ENCODE data around the gene PLCL2.

The PLCL2 gene

GRCh38 chr3:17033516-17034168, 148.9 kb downstream of the PLCL2 start:
- no peak overlapping the region for H3K9ac ChIP-seq (ENCODE audit: low read depth in 1 of 2, low read length in 2 of 2)
- H3K9me3 ChIP-seq (ENCODE audit: control insufficient read depth in 1 of 2, low read length in 2 of 2) = no peaks in the 10 kb centered on the region
- H3K4me3 ChIP-seq (ENCODE audit: low read depth in 1 of 2, low read length in 2 of 2) = no peak overlapping the region
- no peaks in the 10 kb centered on the region for H3K36me3 ChIP-seq (ENCODE audit: control insufficient read depth in 1 of 2, insufficient read depth in 2 of 2, low read length in 2 of 2)
- H3K27ac ChIP-seq (ENCODE audit: low read depth, low read length) = no peak overlapping the region
- H3K4me1 ChIP-seq (ENCODE audit: control insufficient read depth in 1 of 2, insufficient read depth in 2 of 2, low read length in 2 of 2) = peaks cover 0 to 16% of the 10 kb centered on the region in 2 donors
- H3K27me3 ChIP-seq (ENCODE audit: control insufficient read depth in 1 of 2, insufficient read depth in 2 of 2, low read length in 2 of 2) = no peaks in the 10 kb centered on the region

- H3K36me3 ChIP-seq (ENCODE audit: control insufficient read depth in 1 of 2, insufficient read depth in 2 of 2, low read length in 2 of 2) = no peaks in the 10 kb centered on the region
- no peaks in the 10 kb centered on the region for H3K9me3 ChIP-seq (ENCODE audit: control insufficient read depth in 1 of 2, low read length in 2 of 2)
- H3K4me1 ChIP-seq (ENCODE audit: control insufficient read depth in 1 of 2, insufficient read depth in 2 of 2, low read length in 2 of 2) = peaks cover 10 to 26% of the 10 kb centered on the region in 2 donors
- H3K4me3 ChIP-seq (ENCODE audit: low read depth in 1 of 2, low read length in 2 of 2) = no peak overlapping the region
- H3K27me3 ChIP-seq (ENCODE audit: control insufficient read depth in 1 of 2, insufficient read depth in 2 of 2, low read length in 2 of 2) = no peaks in the 10 kb centered on the region
- H3K9ac ChIP-seq (ENCODE audit: low read depth in 1 of 2, low read length in 2 of 2) = no peak overlapping the region
- H3K27ac ChIP-seq (ENCODE audit: low read depth, low read length) = no peak overlapping the region
These were observed 150.3 kb downstream of the PLCL2 start for GRCh38 chr3:17035033-17035432.

- Histone ChIP-seq H3K27ac (ENCODE audit: low read depth, low read length) (no peak overlapping the region), H3K36me3 (ENCODE audit: control insufficient read depth in 1 of 2, insufficient read depth in 2 of 2, low read length in 2 of 2) (no peaks in the 10 kb centered on the region), H3K4me3 (ENCODE audit: low read depth in 1 of 2, low read length in 2 of 2) (no peak overlapping the region), H3K9ac (ENCODE audit: low read depth in 1 of 2, low read length in 2 of 2) (no peak overlapping the region), H3K9me3 (ENCODE audit: control insufficient read depth in 1 of 2, low read length in 2 of 2) (no peaks in the 10 kb centered on the region), H3K27me3 (ENCODE audit: control insufficient read depth in 1 of 2, insufficient read depth in 2 of 2, low read length in 2 of 2) (no peaks in the 10 kb centered on the region), H3K4me1 (ENCODE audit: control insufficient read depth in 1 of 2, insufficient read depth in 2 of 2, low read length in 2 of 2) (peaks cover 17 to 28% of the 10 kb centered on the region in 2 donors)
These were observed 151.2 kb downstream of the PLCL2 start for GRCh38 chr3:17035966-17036365.

GRCh38 chr3:17038141-17038540, 153.4 kb downstream of the PLCL2 start:
- Histone ChIP-seq H3K9ac (ENCODE audit: low read depth in 1 of 2, low read length in 2 of 2) (no peak overlapping the region), H3K27me3 (ENCODE audit: control insufficient read depth in 1 of 2, insufficient read depth in 2 of 2, low read length in 2 of 2) (no peaks in the 10 kb centered on the region), H3K27ac (ENCODE audit: low read depth, low read length) (no peak overlapping the region), H3K9me3 (ENCODE audit: control insufficient read depth in 1 of 2, low read length in 2 of 2) (no peaks in the 10 kb centered on the region), H3K4me1 (ENCODE audit: control insufficient read depth in 1 of 2, insufficient read depth in 2 of 2, low read length in 2 of 2) (peaks cover 20 to 34% of the 10 kb centered on the region in 2 donors), H3K36me3 (ENCODE audit: control insufficient read depth in 1 of 2, insufficient read depth in 2 of 2, low read length in 2 of 2) (peaks cover 0 to 4% of the 10 kb centered on the region in 2 donors), H3K4me3 (ENCODE audit: low read depth in 1 of 2, low read length in 2 of 2) (no peak overlapping the region)

- Histone ChIP-seq H3K9me3 (ENCODE audit: control insufficient read depth in 1 of 2, low read length in 2 of 2) (no peaks in the 10 kb centered on the region), H3K27ac (ENCODE audit: low read depth, low read length) (no peak overlapping the region), H3K4me1 (ENCODE audit: control insufficient read depth in 1 of 2, insufficient read depth in 2 of 2, low read length in 2 of 2) (peaks cover 20 to 39% of the 10 kb centered on the region in 2 donors), H3K36me3 (ENCODE audit: control insufficient read depth in 1 of 2, insufficient read depth in 2 of 2, low read length in 2 of 2) (peaks cover 0 to 4% of the 10 kb centered on the region in 2 donors), H3K27me3 (ENCODE audit: control insufficient read depth in 1 of 2, insufficient read depth in 2 of 2, low read length in 2 of 2) (no peaks in the 10 kb centered on the region), H3K4me3 (ENCODE audit: low read depth in 1 of 2, low read length in 2 of 2) (no peak overlapping the region), H3K9ac (ENCODE audit: low read depth in 1 of 2, low read length in 2 of 2) (no peak overlapping the region)
These were observed 154.3 kb downstream of the PLCL2 start for GRCh38 chr3:17038900-17039553.

GRCh38 chr3:17039594-17039993, 154.8 kb downstream of the PLCL2 start:
- no peaks in the 10 kb centered on the region for H3K27me3 ChIP-seq (ENCODE audit: control insufficient read depth in 1 of 2, insufficient read depth in 2 of 2, low read length in 2 of 2)
- H3K4me1 ChIP-seq (ENCODE audit: control insufficient read depth in 1 of 2, insufficient read depth in 2 of 2, low read length in 2 of 2) = peaks cover 20 to 39% of the 10 kb centered on the region in 2 donors
- H3K27ac ChIP-seq (ENCODE audit: low read depth, low read length) = no peak overlapping the region
- no peak overlapping the region for H3K9ac ChIP-seq (ENCODE audit: low read depth in 1 of 2, low read length in 2 of 2)
- peaks cover 0 to 4% of the 10 kb centered on the region in 2 donors for H3K36me3 ChIP-seq (ENCODE audit: control insufficient read depth in 1 of 2, insufficient read depth in 2 of 2, low read length in 2 of 2)
- no peaks in the 10 kb centered on the region for H3K9me3 ChIP-seq (ENCODE audit: control insufficient read depth in 1 of 2, low read length in 2 of 2)
- H3K4me3 ChIP-seq (ENCODE audit: low read depth in 1 of 2, low read length in 2 of 2) = no peak overlapping the region

- no peaks in the 10 kb centered on the region for H3K27me3 ChIP-seq (ENCODE audit: control insufficient read depth in 1 of 2, insufficient read depth in 2 of 2, low read length in 2 of 2)
- H3K4me3 ChIP-seq (ENCODE audit: low read depth in 1 of 2, low read length in 2 of 2) = no peak overlapping the region
- peaks cover 2 to 6% of the 10 kb centered on the region in 2 donors for H3K36me3 ChIP-seq (ENCODE audit: control insufficient read depth in 1 of 2, insufficient read depth in 2 of 2, low read length in 2 of 2)
- H3K4me1 ChIP-seq (ENCODE audit: control insufficient read depth in 1 of 2, insufficient read depth in 2 of 2, low read length in 2 of 2) = peaks cover 20 to 39% of the 10 kb centered on the region in 2 donors
- no peak overlapping the region for H3K27ac ChIP-seq (ENCODE audit: low read depth, low read length)
- no peaks in the 10 kb centered on the region for H3K9me3 ChIP-seq (ENCODE audit: control insufficient read depth in 1 of 2, low read length in 2 of 2)
- H3K9ac ChIP-seq (ENCODE audit: low read depth in 1 of 2, low read length in 2 of 2) = no peak overlapping the region
These were observed 155.7 kb downstream of the PLCL2 start for GRCh38 chr3:17040322-17040989.

GRCh38 chr3:17040990-17041377, 156.2 kb downstream of the PLCL2 start:
- Histone ChIP-seq H3K4me1 (ENCODE audit: control insufficient read depth in 1 of 2, insufficient read depth in 2 of 2, low read length in 2 of 2) (peaks cover 20 to 39% of the 10 kb centered on the region in 2 donors), H3K27ac (ENCODE audit: low read depth, low read length) (no peak overlapping the region), H3K9me3 (ENCODE audit: control insufficient read depth in 1 of 2, low read length in 2 of 2) (no peaks in the 10 kb centered on the region), H3K4me3 (ENCODE audit: low read depth in 1 of 2, low read length in 2 of 2) (no peak overlapping the region), H3K36me3 (ENCODE audit: control insufficient read depth in 1 of 2, insufficient read depth in 2 of 2, low read length in 2 of 2) (peaks cover 5 to 11% of the 10 kb centered on the region in 2 donors), H3K27me3 (ENCODE audit: control insufficient read depth in 1 of 2, insufficient read depth in 2 of 2, low read length in 2 of 2) (no peaks in the 10 kb centered on the region), H3K9ac (ENCODE audit: low read depth in 1 of 2, low read length in 2 of 2) (no peak overlapping the region)

- Histone ChIP-seq H3K27ac (ENCODE audit: low read depth, low read length) (no peak overlapping the region), H3K9me3 (ENCODE audit: control insufficient read depth in 1 of 2, low read length in 2 of 2) (peaks cover 0 to 4% of the 10 kb centered on the region in 2 donors), H3K4me1 (ENCODE audit: control insufficient read depth in 1 of 2, insufficient read depth in 2 of 2, low read length in 2 of 2) (peaks cover 11 to 21% of the 10 kb centered on the region in 2 donors), H3K36me3 (ENCODE audit: control insufficient read depth in 1 of 2, insufficient read depth in 2 of 2, low read length in 2 of 2) (peaks cover 5 to 17% of the 10 kb centered on the region in 2 donors), H3K27me3 (ENCODE audit: control insufficient read depth in 1 of 2, insufficient read depth in 2 of 2, low read length in 2 of 2) (no peaks in the 10 kb centered on the region), H3K9ac (ENCODE audit: low read depth in 1 of 2, low read length in 2 of 2) (no peak overlapping the region), H3K4me3 (ENCODE audit: low read depth in 1 of 2, low read length in 2 of 2) (no peak overlapping the region)
These were observed 160.1 kb downstream of the PLCL2 start for GRCh38 chr3:17044855-17045254.

GRCh38 chr3:17045705-17046104, 160.9 kb downstream of the PLCL2 start:
- H3K27ac ChIP-seq (ENCODE audit: low read depth, low read length) = no peak overlapping the region
- no peak overlapping the region for H3K4me3 ChIP-seq (ENCODE audit: low read depth in 1 of 2, low read length in 2 of 2)
- H3K27me3 ChIP-seq (ENCODE audit: control insufficient read depth in 1 of 2, insufficient read depth in 2 of 2, low read length in 2 of 2) = no peaks in the 10 kb centered on the region
- H3K36me3 ChIP-seq (ENCODE audit: control insufficient read depth in 1 of 2, insufficient read depth in 2 of 2, low read length in 2 of 2) = peaks cover 5 to 20% of the 10 kb centered on the region in 2 donors
- peaks cover 3 to 12% of the 10 kb centered on the region in 2 donors for H3K4me1 ChIP-seq (ENCODE audit: control insufficient read depth in 1 of 2, insufficient read depth in 2 of 2, low read length in 2 of 2)
- no peak overlapping the region for H3K9ac ChIP-seq (ENCODE audit: low read depth in 1 of 2, low read length in 2 of 2)
- peaks cover 0 to 4% of the 10 kb centered on the region in 2 donors for H3K9me3 ChIP-seq (ENCODE audit: control insufficient read depth in 1 of 2, low read length in 2 of 2)
